Hippocampal formation (tissue), 2 donors: ENCODE data around the gene CFAP157.
A peak's percentile ranks its signal among the peaks of the same experiment; 100 is the strongest.
"Not testable (repeated sequence)": the region's sequence is repeated elsewhere in the genome, so short reads cannot be mapped to it uniquely, and the experiment has no call there.

Source experiments
- DNase-seq, 2 donors: peaks; one replicate each; lab custom pipeline; 2025; lab: John Stamatoyannopoulos, UW

CFAP157 gene

GRCh38 chr9:127735530-127736185 is 28.9 kb downstream of the CFAP157 start:
- no peak for DNase-seq

DNA sequence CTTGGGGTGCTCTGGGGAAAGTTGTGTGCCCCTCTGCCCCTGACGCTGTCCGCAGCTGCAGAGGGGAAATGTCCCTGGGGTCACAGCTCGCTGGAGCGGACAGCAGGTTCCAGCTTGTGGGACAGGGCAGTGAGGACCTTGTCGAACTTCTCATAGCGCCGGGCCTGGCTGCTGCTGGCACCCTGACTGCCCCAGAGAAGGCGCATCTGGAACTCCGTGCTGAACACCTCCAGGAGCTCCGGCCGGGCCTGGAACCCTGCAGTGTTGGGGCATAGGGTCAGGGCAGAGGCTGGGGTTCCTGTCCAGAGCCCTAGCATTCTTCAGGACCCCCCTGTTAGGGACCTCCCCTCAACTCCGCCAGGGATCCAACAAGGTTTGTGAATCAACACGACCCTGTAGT is 31.9 kb downstream of the CFAP157 start:
- no peak for DNase-seq

DNA sequence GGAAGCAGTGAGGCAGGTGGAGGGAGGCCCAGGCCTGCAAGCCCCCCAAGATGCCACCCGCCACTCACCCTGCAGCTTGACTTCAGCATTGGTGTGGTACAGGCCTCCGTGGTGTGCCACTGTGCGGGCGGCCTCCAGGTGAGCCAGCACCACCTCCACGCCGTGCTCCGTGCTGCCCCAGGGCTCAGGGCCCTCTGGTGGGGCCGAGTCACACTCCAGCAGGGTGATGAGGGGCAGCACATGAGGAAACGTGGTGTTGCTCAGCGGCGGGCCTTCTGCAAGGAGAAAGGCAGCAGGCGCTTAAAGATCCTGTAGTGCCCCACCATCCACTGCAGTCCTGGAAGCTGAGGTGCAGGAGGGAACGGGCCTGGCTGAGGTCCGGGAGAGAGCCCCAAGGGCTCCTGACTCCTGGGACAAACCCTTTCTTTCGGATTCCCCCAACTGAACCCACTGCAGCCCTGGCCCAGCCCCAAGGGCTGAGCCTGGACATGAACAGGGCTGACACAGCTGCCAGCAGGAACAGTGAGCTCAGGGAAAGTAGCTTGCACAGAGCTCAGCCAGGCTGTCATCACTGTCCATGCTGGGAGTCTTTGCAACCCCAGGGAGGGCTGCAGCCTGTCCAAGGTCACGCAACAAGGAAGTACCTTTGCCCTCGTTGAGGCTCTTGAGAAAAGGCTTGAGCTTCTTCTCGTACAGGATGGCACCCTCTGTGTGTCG is 33.0 kb downstream of the CFAP157 start:
- DNase-seq = no peak

- peak; percentile 52 to 67 for DNase-seq
Observed at GRCh38 chr9:127741831-127742434, 35.1 kb downstream of the CFAP157 start.

- no peak for DNase-seq
Observed at GRCh38 chr9:127742435-127743088, 35.8 kb downstream of the CFAP157 start.

GRCh38 chr9:127744398-127745110 is 37.8 kb downstream of the CFAP157 start:
- no peak for DNase-seq

DNA sequence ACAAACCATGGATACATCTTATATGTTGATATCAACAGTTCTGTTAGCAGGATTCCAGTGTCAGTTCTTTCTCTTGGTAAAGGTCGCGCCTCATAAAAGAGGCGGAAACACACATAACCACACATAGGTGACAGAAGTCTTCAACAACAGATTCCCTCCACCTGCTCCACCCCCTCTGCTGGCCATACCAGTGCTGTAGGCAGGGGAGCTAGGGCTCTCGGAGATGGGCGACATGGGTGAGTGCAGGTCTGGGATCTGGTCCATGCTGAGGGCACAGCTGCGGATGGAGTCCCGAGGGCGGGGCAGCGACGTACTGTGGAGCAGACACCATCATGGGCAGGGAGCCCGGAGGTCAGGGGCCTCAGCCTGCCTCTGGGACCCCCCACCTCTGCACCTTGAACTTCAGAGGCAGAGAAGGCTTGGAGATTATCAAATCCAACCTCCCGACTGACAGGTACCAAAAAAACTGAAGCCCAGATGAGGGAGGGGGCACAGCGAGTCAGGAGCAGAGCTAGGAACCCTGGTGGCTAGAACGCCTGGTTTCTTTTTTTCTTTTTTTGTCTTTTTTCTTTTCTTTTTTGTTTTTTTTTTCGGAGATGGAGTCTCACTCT is 40.3 kb downstream of the CFAP157 start:
- no peak for DNase-seq

DNA sequence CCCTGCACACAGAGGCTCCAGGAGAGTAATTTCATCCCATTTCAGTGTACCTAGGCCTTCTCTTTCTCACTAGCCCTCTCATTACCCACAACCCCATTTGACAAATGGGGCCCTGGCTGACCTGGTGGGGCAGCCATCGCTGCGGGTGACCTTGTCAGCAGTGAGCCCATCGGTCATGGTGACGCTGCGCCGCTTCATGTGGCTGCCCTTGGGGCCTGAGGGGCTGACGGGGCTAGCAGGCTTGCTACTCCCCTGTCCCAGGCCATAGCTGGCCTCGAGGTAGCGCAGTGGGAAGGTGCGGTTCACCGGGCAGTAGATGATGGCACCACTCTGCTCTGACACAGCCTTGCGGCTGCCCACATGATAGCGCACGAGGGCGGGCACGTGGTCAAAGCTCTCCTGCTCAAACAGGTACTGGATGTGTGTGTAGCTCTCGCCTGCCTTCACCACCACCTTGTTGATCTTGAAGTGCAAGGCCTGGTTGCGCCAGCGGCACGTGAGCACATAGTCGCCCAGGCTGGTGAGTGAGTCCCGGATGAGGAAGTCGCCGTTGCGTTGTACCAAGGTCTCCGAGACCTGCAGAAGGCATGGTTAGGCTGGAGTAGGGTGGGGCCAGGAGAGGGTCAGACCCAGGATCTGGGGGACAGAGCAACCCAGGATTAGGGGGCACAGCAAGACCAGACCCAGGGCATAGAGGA is 42.5 kb downstream of the CFAP157 start:
- DNase-seq = no peak

- no peak for DNase-seq
Observed at GRCh38 chr9:127751269-127752054, 44.7 kb downstream of the CFAP157 start.

DNA sequence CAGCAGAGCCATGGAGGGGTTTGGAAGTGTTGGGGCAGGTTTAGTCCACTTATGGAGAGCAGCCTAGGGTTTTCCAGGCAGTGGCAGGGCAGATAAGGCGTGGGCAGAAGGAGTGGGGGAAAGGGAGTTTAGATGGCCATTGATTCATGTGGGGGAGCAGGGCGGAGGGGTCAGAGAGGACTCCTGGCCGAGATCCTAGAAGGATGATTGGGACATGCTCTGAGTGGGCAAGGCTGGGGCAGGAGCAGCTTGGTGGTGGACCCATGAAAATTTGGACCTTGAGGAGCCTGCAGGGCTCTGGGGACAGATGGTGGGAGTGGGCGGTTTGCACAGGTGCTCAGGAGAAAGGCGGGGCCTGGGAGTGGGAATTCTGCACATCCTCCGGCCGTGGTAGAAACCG is 46.4 kb downstream of the CFAP157 start:
- no peak for DNase-seq

- DNase-seq = no peak
Observed at GRCh38 chr9:127753622-127754021, 46.8 kb downstream of the CFAP157 start.

GRCh38 chr9:127754099-127755060 is 47.6 kb downstream of the CFAP157 start:
- DNase-seq = peak in 1 of 2 donors; percentile 19

DNA sequence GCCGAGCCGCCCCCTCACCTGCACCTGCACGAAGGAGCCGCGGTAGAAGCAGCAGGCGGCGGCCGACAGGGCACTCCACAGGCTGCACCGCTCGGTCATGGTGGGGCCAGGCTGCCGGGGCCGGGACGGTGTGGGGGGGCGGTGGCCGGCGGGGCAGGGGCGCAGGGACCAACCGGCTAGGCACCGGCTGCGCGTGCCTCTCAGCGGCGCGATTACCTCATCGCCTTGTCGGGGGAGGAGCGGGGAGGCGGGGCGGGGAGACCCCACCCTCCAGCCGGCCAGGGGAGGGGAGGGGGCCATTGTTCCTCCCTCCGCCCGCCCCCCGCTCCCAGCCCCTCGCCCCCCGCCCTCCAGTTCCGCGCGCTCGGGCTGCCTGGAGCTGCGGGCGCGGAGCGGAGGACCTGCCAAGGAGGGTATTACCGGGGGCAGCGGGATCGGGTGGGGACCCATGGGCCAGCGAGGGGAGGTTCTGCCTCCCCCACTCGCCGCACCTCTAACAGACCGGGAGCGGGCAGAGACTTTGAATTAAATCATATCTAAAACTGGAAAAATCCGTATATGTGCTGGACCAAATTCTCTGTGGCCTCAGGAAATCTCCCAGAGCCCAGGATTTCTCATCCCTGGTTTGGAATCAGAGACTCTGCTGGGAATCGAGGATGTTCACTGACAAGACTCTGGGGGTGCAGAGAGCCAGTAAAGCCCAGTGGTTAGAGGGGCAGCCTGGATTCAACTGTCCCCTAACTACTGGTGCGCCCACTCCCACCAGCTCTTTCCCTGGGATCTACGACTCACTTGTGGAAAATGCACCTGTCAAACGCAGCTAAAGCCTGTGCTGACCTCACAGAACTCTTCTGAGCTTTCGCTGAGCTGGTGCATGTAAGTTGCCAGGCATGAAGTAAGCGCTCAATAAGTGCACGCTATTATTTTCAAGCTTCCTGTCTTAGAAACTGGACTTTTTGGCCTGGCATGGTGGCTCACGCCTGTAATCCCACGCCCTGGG is 48.6 kb downstream of the CFAP157 start:
- DNase-seq = no peak

DNA sequence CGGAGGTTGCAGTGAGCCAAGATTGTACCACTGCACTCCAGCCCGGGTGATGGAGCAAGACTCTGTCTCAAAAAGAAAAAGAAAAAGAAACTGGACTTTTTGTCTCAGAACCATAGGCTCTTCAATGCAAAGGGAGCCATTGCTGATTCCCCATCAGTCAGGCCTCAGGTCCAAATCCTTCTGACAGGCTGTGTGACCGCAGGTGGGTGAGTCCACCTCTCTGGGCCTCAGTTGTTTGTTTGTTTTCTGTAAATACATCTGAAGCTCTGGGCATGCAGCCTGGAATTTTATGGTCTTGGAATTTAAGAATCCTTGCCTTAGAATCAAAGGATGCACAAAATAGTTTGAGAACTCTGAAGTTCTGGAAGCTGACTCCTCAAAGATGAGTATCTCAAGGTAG is 49.4 kb downstream of the CFAP157 start:
- no peak for DNase-seq

- DNase-seq = not testable (repeated sequence)
Observed at GRCh38 chr9:127756776-127757175, 50.0 kb downstream of the CFAP157 start.

- no peak for DNase-seq
Observed at GRCh38 chr9:127758843-127759242, 52.1 kb downstream of the CFAP157 start.

DNA sequence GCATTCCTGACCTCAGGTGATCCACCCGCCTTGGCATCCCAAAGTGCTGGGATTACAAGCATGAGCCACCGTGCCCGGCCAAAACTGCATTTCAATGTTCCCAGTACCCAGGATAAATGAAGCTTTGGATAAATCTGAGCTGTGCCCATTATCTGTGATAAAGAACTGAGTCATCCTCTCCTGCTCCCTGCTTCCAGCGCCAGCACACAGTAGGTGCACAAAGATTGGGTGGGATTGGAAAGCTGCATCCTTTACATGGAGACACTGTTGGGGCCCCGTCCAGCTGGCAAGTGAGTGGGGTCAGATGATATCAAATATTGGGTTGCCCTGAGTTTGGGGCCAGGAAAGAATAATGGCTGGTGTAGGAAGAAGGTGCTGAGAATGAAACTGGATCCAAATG is 54.3 kb downstream of the CFAP157 start:
- DNase-seq = no peak

DNA sequence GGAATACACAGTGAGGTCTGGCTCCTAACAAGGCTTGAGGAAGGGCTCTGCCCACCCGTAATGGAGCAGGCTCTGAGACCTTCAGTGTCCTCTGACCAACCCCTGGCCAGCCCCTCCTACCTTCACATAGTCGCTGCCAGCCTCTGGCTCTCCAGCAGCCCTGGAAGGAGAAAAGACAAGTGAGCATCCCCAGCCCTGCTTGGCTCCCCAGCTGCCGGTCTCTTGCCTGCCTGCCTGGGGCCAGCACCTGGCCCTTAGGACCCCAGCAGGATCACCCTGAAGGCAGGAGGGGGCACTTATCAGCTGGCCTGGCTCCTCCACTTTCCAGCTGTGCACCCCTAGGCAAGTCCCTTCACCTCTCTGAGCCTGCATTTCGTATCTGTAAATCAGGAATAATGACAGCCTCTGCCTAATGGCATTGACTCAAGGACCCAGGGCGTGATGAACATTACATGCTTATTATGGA is 54.7 kb downstream of the CFAP157 start:
- no peak for DNase-seq
